Activated T-cell treated with anti-CD3 and anti-CD28 coated beads, Interleukin-2, amount 50 U/mL, for 1 hour (primary cell): ENCODE measurements around the gene MUC5AC.
A peak's percentile ranks its signal among the peaks of the same experiment; 100 is the strongest.
"Not testable (repeated sequence)": the region's sequence is repeated elsewhere in the genome, so short reads cannot be mapped to it uniquely, and the experiment has no call there.

Experiments used
- DNase-seq: peaks from one replicate; pipeline ENCODE4 v3.0.0-alpha.2; 2020

Gene MUC5AC

DNA sequence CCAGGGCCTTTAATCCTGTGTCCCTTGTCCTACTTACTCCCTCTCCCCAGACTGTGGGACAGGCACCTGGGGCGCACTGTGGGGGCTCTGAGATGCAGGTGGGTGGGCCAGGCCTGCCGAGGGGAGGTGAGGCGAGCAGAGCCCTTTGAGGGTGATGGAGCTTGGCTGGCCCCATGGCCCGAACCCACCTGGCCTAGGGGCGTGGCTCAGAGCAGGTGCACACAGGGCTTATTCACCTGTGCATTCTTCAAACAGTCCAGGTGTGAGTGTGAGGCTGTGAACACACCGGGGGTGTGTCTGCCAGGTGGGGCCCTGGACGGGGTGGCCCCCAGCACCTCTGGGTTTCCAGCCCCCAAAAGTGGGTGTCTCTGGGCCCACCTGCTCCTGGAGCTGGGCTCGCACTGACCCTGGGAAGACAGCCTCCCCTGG is 9.0 kb upstream of the MUC5AC start:
- DNase-seq = no peak

- DNase-seq = no peak
Measured at GRCh38 chr11:1149545-1149944, 8.2 kb upstream of the MUC5AC start.

GRCh38 chr11:1150116-1150515 is 7.6 kb upstream of the MUC5AC start:
- no peak for DNase-seq

DNA sequence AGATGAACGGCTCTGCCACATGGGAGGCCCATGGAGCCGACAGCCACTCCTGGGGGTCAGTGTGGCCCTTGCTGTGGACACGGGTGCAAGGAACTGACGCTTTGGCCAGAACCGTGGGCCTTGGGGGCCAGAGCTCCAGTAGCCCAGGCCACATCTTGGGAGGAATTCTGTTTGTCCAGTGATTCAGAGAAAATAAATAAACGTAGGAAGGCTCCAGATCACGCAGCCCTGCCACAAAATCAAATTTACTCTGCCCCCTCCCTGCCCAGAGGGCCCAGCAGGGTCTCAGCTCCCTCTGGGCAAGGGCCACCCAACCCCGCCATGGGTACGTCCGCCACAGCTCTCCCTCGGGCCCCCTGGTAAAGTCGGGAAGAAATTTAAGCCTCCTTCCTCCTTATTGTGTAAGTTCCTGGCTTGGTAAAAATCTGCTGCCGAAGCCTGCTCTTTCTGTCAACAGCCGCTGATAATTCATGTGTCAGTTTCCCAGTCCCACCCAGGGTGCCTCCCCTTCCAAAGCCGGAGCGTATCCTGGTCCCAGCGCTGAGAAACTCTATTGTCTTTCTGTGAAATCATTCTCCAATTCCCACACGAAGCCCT is 6.9 kb upstream of the MUC5AC start:
- DNase-seq = no peak

GRCh38 chr11:1151366-1152315 is 6.1 kb upstream of the MUC5AC start:
- no peak for DNase-seq

GRCh38 chr11:1152316-1153104 is 5.2 kb upstream of the MUC5AC start:
- no peak for DNase-seq

DNA sequence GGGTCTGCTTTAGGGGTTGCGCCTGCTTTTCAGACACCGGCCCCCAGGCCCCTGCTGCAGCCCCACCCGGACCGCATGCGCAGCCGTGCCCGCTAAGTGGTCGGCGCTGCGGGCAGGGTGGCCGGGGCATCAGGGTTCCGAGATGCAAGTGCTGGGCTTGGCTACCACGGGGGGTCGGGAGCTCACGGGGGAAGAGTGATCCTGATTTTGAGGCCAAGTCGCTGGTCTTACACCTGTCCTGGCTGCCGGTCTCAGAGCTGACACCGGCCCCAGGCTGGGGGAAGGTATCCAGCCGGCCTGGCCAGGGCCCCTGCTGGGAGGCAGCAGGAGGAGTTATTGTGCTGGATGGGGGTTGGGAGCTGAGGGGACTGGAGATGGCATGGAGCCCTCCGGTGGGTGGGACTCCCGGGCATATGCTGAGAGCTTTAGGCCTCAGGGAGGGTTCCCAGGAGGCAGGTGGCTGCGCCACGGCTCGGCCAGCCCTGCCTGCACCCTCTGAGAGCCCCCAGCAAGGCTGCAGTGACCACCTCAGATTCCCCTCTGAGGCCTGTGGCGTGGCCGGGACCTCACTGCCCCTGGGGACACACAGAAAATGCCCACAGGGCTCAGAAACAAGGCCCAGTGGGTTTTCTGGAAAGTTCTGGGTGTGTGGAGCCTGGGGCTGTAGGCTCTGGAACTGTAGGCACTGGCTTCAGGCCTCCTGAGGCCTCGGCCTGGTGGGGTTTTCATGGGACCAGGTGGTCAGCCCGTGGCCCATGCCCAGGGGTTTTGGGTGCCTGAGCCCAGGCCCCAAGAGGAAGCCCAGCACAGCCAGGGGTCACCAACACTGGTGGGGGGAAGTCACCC is 4.4 kb upstream of the MUC5AC start:
- no peak for DNase-seq

DNA sequence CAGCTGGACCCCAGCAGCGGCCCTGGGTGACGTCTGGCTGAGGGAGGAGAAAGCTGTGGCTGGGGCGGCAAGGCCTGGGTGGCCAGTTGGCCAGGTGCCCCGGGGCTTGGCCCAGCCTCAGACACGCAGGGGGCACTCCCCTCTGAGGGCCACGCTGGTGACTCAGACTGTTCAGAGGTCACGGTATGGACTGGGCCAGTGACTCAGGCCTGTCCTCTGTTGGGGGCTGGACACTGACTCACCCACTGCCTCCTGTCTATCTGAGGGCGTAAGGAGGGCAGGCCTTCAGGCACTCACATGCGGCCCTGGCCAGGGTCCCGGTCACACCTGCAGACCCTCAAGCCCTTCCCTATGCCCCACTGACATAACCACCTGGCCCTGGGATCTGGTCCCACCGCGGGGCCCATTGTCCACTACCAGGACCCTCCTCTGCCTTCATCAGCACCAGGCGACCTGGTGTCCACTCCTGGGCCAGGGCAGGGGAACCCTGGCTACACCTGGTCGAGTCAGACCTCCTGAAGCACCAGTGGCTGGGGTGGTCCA is 3.7 kb upstream of the MUC5AC start:
- DNase-seq = no peak

DNA sequence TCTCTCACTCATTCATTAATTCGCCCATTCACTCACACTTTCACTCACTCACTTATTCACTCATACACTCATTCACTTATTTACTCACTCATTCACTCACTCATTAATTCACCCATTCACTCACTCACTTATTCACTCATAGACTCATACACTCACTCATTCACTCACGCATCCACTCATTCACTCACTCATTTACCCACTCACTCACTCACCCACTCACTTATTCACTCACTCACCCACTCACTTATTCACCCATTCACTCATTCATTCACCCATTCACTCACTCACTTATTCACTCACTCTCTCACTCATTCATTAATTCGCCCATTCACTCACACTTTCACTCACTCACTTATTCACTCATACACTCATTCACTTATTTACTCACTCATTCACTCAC is 3.1 kb upstream of the MUC5AC start:
- not testable (repeated sequence) for DNase-seq

DNA sequence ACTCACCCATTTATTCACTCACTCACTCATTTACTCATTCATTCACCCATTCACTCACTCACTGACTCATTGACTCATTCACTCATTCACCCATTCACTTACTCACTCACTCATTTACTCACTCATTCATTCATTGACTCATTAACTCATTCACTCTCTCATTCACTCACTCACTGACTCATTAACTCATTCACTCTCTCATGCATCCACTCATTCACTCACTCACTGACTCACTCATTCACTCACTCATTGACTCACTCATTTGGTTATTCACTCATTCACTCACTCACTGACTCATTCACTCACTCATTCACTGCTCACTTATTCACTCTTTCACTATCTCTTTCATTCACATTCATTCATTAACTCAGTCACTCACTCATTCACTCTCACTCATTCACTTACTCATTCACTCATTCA is 2.5 kb upstream of the MUC5AC start:
- no peak for DNase-seq

- no peak for DNase-seq
Measured at GRCh38 chr11:1156506-1157340, 1.0 kb upstream of the MUC5AC start.

- DNase-seq = no peak
Measured at GRCh38 chr11:1157341-1157644, 460 bp upstream of the MUC5AC start.

- no peak for DNase-seq
Measured at GRCh38 chr11:1158681-1159487, 1.1 kb downstream of the MUC5AC start.

DNA sequence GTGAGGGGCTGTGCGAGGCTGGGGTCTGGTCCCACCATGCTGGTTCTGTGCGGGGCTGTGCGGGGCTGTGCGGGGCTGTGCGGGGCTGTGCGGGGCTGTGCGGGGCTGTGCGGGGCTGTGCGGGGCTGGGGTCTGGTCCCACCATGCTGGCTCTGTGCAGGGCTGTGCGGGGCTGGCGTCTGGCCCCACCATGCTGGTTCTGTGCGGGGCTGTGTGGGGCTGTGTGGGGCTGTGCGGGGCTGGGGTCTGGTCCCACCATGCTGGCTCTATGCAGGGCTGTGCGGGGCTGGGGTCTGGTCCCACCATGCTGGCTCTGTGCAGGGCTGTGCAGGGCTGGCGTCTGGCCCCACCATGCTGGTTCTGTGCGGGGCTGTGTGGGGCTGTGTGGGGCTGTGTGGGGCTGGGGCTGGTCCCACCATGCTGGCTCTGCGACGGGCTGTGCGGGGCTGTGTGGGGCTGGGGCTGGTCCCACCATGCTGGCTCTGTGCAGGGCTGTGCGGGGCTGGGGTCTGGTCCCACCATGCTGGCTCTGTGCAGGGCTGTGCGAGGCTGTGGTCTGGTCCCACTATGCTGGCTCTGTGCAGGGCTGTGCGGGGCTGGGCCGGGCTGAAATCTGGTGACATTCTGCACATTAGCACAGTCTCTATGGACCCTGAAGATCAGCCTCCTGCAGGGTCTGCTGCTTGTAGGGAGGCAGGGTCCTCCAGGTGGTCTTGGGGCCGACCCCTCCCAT is 1.9 kb downstream of the MUC5AC start:
- not testable (repeated sequence) for DNase-seq

GRCh38 chr11:1160231-1161101 is 2.7 kb downstream of the MUC5AC start:
- no peak for DNase-seq

GRCh38 chr11:1161410-1162137 is 3.8 kb downstream of the MUC5AC start:
- DNase-seq = peak; percentile 8

DNA sequence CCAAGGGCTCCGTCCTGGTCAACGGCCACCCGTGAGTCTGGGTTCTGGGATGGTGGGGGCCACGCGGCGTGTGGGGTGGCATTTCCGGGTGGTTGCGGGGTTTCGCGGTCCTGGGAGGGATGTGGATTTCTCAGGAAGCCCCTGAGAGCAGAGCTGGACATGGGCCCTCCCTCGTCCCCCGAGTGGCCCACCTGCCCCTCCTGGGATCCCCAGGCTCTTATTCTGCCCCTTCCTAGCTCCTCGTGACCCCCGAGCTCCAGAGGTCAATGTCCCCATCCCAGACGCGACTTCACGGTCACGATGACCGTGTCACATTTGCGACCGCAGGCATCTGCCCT is 4.4 kb downstream of the MUC5AC start:
- peak; percentile 1 for DNase-seq
